Astrocyte of the cerebellum (primary cell): ENCODE data around the gene ACACB.
"Not testable (repeated sequence)": the region's sequence is repeated elsewhere in the genome, so short reads cannot be mapped to it uniquely, and the experiment has no call there.

Experiments used
- DNase-seq: peaks from one replicate; pipeline ENCODE4 v3.0.0-alpha.2; 2011; ENCODE audit warnings: low read depth
- H3K4me3 ChIP-seq: 2 replicates; pipeline ENCODE4 v1.5.1; 2011; ENCODE audit warnings: mild to moderate bottlenecking, low read depth, low read length, moderate library complexity
- in situ Hi-C: cut with HindIII; loops from 2 replicates; pipeline ENCODE4 v1.10.0; 2017; ENCODE audit warnings: low sequenced_read_pairs
- TF ChIP-seq, protein P1 (sequence below): IDR thresholded peaks from 2 replicates; pipeline ENCODE4 v1.5.1; 2012; ENCODE audit warnings: low read length, low read depth, moderate library complexity, mild to moderate bottlenecking; ENCODE audit errors: missing control alignments

ACACB gene

DNA sequence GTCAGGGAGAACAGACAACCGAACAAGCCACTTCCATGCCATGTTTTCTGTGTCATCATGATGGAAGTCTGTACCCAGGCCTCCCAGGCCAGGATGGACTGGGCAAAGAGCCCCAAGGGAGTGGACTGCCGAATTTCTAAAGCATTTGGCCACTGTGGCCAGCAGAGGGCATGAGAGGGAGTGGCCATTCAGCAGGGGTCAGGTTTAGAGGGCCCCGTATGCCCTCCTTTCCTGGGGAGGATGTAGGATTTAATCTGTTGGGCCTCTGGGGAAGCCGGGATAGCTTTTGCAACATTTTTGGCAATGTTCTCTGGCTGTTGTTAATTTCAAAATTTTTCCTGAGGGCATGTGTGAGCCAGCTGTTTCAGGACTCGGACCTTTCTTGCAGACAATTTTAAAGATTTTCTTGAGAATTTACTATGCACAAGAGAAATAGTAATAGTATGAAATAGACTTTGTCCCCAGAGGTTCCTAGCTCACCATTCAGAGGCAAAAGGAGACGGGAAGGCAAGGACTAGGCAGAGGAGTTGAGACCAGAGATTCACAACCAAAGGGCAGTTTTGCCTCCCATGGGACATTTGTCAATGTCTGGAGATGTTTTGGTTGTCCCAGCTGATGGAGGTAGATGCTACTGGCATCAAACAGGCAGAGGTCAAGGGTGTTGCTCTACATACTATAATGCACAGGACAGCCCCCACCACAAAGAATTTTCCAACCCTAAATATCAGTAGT lies 18.0 kb downstream of the ACACB start:
- no peak for DNase-seq

GRCh38 chr12:109137055-109137454 lies 20.7 kb downstream of the ACACB start:
- H3K4me3 ChIP-seq, result no peak overlapping the region
- DNase-seq, result no peak
- in situ Hi-C loops, result no loop called here
- TF ChIP-seq, protein P1, sequence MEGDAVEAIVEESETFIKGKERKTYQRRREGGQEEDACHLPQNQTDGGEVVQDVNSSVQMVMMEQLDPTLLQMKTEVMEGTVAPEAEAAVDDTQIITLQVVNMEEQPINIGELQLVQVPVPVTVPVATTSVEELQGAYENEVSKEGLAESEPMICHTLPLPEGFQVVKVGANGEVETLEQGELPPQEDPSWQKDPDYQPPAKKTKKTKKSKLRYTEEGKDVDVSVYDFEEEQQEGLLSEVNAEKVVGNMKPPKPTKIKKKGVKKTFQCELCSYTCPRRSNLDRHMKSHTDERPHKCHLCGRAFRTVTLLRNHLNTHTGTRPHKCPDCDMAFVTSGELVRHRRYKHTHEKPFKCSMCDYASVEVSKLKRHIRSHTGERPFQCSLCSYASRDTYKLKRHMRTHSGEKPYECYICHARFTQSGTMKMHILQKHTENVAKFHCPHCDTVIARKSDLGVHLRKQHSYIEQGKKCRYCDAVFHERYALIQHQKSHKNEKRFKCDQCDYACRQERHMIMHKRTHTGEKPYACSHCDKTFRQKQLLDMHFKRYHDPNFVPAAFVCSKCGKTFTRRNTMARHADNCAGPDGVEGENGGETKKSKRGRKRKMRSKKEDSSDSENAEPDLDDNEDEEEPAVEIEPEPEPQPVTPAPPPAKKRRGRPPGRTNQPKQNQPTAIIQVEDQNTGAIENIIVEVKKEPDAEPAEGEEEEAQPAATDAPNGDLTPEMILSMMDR, result no peak

More for the DNA sequence above, 18.0 kb downstream of the ACACB start:
- H3K4me3 ChIP-seq, result no peak overlapping the region
- TF ChIP-seq, protein P1, result peak; percentile 51
- in situ Hi-C loops, result no loop called here

GRCh38 chr12:109139360-109139759 lies 23.0 kb downstream of the ACACB start:
- in situ Hi-C loops, result no loop called here
- no peak for DNase-seq
- TF ChIP-seq, protein P1, result no peak
- no peak overlapping the region for H3K4me3 ChIP-seq

DNA sequence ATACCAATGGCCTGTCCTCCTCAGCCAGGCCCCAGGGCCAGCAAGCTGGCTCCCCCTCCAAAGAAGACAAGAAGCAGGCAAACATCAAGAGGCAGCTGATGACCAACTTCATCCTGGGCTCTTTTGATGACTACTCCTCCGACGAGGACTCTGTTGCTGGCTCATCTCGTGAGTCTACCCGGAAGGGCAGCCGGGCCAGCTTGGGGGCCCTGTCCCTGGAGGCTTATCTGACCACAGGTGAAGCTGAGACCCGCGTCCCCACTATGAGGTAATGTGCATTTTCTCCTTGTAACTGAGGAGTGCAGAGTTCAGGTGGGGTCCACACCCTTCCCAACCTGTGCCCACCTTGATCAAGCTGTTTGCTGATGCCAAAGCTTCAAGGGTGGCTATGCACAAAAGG lies 23.4 kb downstream of the ACACB start:
- in situ Hi-C loops, result no loop called here
- H3K4me3 ChIP-seq, result no peak overlapping the region
- no peak for DNase-seq
- TF ChIP-seq, protein P1, result no peak

- in situ Hi-C loops, result no loop called here
- no peak for DNase-seq
- TF ChIP-seq, protein P1, result no peak
- no peak overlapping the region for H3K4me3 ChIP-seq
Measured at GRCh38 chr12:109140560-109140959, 24.2 kb downstream of the ACACB start.

DNA sequence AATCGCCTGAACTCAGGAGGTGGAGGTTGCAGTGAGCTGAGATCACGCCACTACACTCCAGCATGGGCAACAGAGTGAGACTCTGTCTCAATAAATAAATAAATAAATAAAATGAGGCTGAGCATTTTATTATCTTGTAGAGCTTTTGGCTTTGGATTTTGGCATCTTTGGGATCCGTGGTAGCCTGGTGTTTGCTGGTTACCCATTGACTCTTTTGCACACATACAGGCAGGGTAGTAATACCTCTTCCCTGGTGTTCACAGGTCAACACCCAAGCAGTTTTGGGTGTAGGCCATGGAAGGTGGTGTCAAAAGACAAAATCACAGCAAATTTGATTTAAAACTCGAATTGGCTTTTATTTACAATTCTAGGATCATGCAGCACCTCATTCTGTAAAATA lies 27.8 kb downstream of the ACACB start:
- TF ChIP-seq, protein P1, result no peak
- H3K4me3 ChIP-seq, result no peak overlapping the region
- no peak for DNase-seq
- in situ Hi-C loops, result no loop called here

DNA sequence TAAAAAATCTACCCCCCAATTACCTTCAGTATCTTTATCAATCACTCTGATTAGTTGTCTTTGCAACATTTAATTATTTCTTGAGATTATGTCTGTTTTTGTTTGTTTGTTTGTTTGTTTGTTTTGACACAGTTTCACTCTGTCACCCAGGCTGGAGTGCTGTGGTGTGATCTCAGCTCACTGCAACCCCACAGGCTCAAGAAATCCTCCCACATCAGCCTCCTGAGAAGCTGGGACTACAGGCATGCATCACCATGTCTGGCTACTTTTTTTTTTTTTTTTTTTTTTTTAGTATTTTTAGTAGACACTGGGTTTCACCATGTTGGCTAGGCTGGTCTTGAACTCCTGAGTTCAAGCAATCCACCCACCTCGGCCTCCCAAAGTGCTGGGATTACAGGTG lies 30.7 kb downstream of the ACACB start:
- H3K4me3 ChIP-seq, DNase-seq, in situ Hi-C loops: not testable (repeated sequence)
